ENCODE data around the gene C18orf54.

DNA sequence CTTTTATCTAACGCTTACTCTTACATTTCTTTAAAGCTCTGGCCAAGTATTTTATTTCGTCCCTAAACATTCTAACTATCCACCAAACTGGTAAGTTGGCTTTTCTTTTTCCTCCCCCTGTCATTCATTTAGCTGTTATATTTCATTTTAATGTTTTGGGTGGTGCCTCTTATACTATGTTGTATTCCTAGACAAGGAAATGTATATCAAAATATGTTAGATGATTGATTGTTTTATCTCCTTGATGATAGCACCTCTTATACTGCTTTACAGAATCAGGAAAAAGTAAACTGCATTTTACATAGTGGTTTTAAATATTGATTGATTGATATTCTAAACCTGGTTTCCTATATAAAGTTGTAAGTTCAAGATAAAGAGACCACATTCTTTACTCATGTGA lies 23.9 kb downstream of the C18orf54 start:
- TF ChIP-seq CTCF (IDR thresholded peaks at IDR 0.05) (no peak), POLR2A (IDR thresholded peaks at IDR 0.05; ENCODE audit: low read depth) (no peak), EP300 (IDR thresholded peaks at IDR 0.05) (no peak)

Data from esophagus muscularis mucosa (tissue), 4 donors.